ENCODE measurements around the gene EPHB3.

DNA sequence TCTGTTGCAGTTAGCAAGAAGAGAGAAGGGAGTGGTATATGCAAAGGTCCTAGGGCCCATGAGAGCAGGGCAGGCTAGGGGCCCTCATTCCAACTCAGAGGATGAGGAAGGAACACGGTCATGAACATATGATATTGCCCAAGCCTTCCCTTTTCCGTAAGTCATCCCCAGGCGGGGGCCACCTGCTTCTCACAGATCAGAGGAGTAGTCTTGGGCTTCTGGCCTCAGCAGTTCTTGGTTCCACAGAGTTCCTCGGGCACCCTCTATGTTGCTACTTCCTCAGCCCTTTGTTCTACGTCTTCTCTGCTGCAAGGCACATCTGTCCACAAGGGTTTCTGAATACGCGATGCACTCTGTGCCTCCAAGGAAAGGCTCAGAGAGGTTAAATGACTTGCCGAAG is 25.3 kb downstream of the EPHB3 start:
- TF ChIP-seq CTCF (IDR thresholded peaks at IDR 0.05) (no peak), EP300 (IDR thresholded peaks at IDR 0.05) (no peak), POLR2A (IDR thresholded peaks at IDR 0.05) (no peak)
